Liver (tissue), 9 donors: Measurements from ENCODE around the gene TMEM87B. TPM values are rescaled to one million over a fixed set of nuclear protein-coding genes. Genes with fewer than 3 reads are reported as not detected.

Experiments
- DNase-seq: peaks from one replicate; pipeline ENCODE4 v3.0.0-alpha.2; 2017; ENCODE audit warnings: low spot score
- H3K27ac ChIP-seq, 2 donors: one replicate each; pipeline ENCODE4 v1.7.0; 2013; ENCODE audit warnings: inconsistent platforms in 2 of 2, low read length in 2 of 2, control low read depth in 1 of 2, low read depth in 1 of 2, mild to moderate bottlenecking in 1 of 2
- H3K27me3 ChIP-seq, 4 donors: one replicate each; pipeline versions ENCODE4 v1.6.1 to v1.7.0; 2013; ENCODE audit warnings: low read length in 3 of 4, inconsistent platforms in 1 of 4, mild to moderate bottlenecking in 1 of 4, moderate library complexity in 1 of 4; ENCODE audit not compliant: control insufficient read depth in 4 of 4, insufficient read depth in 4 of 4
- H3K36me3 ChIP-seq, 4 donors: one replicate each; pipeline versions ENCODE4 v1.6.1 to v1.7.0; 2013; ENCODE audit warnings: low read length in 3 of 4, mild to moderate bottlenecking in 3 of 4, low read depth in 1 of 4, moderate library complexity in 1 of 4; ENCODE audit not compliant: control insufficient read depth in 4 of 4, insufficient read depth in 3 of 4
- H3K4me1 ChIP-seq, 4 donors: one replicate each; pipeline versions ENCODE4 v1.6.1 to v1.7.0; 2013; ENCODE audit warnings: low read length in 3 of 4, mild to moderate bottlenecking in 3 of 4, moderate library complexity in 1 of 4; ENCODE audit not compliant: control insufficient read depth in 4 of 4, insufficient read depth in 4 of 4
- H3K4me3 ChIP-seq, 3 donors: one replicate each; pipeline versions ENCODE4 v1.6.1 to v1.7.0; 2013; ENCODE audit warnings: low read length in 3 of 3, control low read depth in 1 of 3, low read depth in 1 of 3, mild to moderate bottlenecking in 1 of 3
- H3K9ac ChIP-seq, 2 donors: one replicate each; pipeline ENCODE4 v1.7.0; 2013; ENCODE audit warnings: low read length in 2 of 2, mild to moderate bottlenecking in 2 of 2, moderate library complexity in 2 of 2, control low read depth in 1 of 2, low read depth in 1 of 2
- H3K9me3 ChIP-seq, 4 donors: one replicate each; pipeline versions ENCODE4 v1.6.1 to v1.7.0; 2013; ENCODE audit warnings: low read length in 3 of 4; ENCODE audit not compliant: control insufficient read depth in 4 of 4
- EGR1 ChIP-seq, 2 donors: IDR thresholded peaks; 2 replicates each; pipeline ENCODE4 v1.6.1; 2016 to 2018; ENCODE audit warnings: antibody characterized with exemption in 2 of 2, low read depth in 2 of 2
- GABPA ChIP-seq, 2 donors: IDR thresholded peaks in 1 of 2; conservative IDR thresholded peaks in 1 of 2; 2 replicates each; pipeline ENCODE4 v1.6.1; 2016; ENCODE audit warnings: antibody characterized with exemption in 2 of 2, mild to moderate bottlenecking in 1 of 2, moderate library complexity in 1 of 2
- HNF4A ChIP-seq, 2 donors: conservative IDR thresholded peaks; 2 replicates each; pipeline ENCODE4 v1.6.1; 2016; ENCODE audit warnings: antibody characterized with exemption in 2 of 2, mild to moderate bottlenecking in 2 of 2
- HNF4G ChIP-seq: IDR thresholded peaks from 2 replicates; pipeline ENCODE4 v1.6.1; 2016; ENCODE audit warnings: antibody characterized with exemption
- NR2F2 ChIP-seq: IDR thresholded peaks from 2 replicates; pipeline ENCODE4 v1.6.1; 2016; ENCODE audit warnings: antibody characterized with exemption
- RAD21 ChIP-seq, 2 donors: IDR thresholded peaks; 2 replicates each; pipeline ENCODE4 v1.6.1; 2016; ENCODE audit warnings: antibody characterized with exemption in 2 of 2, mild to moderate bottlenecking in 2 of 2
- REST ChIP-seq: IDR thresholded peaks from 2 replicates; pipeline ENCODE4 v1.6.1; 2016; ENCODE audit warnings: antibody characterized with exemption, mild to moderate bottlenecking
- SP1 ChIP-seq: IDR thresholded peaks from 2 replicates; pipeline ENCODE4 v1.6.1; 2018; ENCODE audit warnings: antibody characterized with exemption, mild to moderate bottlenecking
- TAF1 ChIP-seq: conservative IDR thresholded peaks from 2 replicates; pipeline ENCODE4 v1.6.1; 2016; ENCODE audit warnings: antibody characterized with exemption, mild to moderate bottlenecking
- YY1 ChIP-seq: IDR thresholded peaks from 2 replicates; pipeline ENCODE4 v1.6.1; 2016; ENCODE audit warnings: antibody characterized with exemption, mild to moderate bottlenecking
- ZBTB33 ChIP-seq: IDR thresholded peaks from 2 replicates; pipeline ENCODE4 v1.6.1; 2016; ENCODE audit warnings: antibody characterized with exemption
- WGBS: extraction: QIAGEN DNeasy Blood & Tissue Kit; methylation state at CpG from one replicate; pipeline ENCODE4 v1.1.7; 2013; 5-methylcytosine and 5-hydroxymethylcytosine counted together
- polyA plus RNA-seq, 2 donors: library from polyadenylated mRNA; stranded (reverse) in 1 of 2; unstranded in 1 of 2; fragments of 200-250 nt in 1 of 2; fragments of >200 nt in 1 of 2; fragmentation: Nextera tagmentation in 1 of 2; extraction: Ambion mirVana in 1 of 2; gene quantifications; one replicate each; pipeline versions ENCODE4 v1.2.1 to v1.2.3, GENCODE V29; 2013 to 2015
- total RNA-seq, 2 donors: library from RNA; depleted of rRNA; stranded (reverse); fragments of >200 nt; gene quantifications; one replicate each; pipeline ENCODE4 v1.2.3, GENCODE V29; 2014
- TF ChIP-seq, protein P1 (sequence below): IDR thresholded peaks from 2 replicates; pipeline ENCODE4 v1.6.1; 2016; ENCODE audit warnings: antibody characterized with exemption
- donor health status: healthy.
- donor health status: healthy.
- donor health status: healthy.
- donor health status: healthy.
- donor health status: healthy.

TMEM87B gene
- total and polyA plus RNA-seq, 4 donors, result 3.6 to 10.1 (median 6.0) TPM

- peaks cover 11 to 27% (median 16%) of the 10 kb centered on the region in 4 donors for H3K36me3 ChIP-seq
- DNase-seq, result no peak
- no peak overlapping the region for H3K4me3 ChIP-seq
- H3K27me3 ChIP-seq, result no peaks in the 10 kb centered on the region
- H3K27ac ChIP-seq, result no peak overlapping the region
- TF ChIP-seq TAF1, result no peak
- no peak for TF ChIP-seq ZBTB33
- TF ChIP-seq, protein P1, sequence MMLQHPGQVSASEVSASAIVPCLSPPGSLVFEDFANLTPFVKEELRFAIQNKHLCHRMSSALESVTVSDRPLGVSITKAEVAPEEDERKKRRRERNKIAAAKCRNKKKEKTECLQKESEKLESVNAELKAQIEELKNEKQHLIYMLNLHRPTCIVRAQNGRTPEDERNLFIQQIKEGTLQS, result no peak
- TF ChIP-seq HNF4G, result no peak
- TF ChIP-seq YY1, result no peak
- TF ChIP-seq NR2F2, result no peak
- TF ChIP-seq GABPA (IDR thresholded peaks at IDR 0.05 in 1 of 2, conservative IDR thresholded peaks at IDR 0.05 in 1 of 2), result no peak
- TF ChIP-seq REST, result no peak
- no peak overlapping the region for H3K9ac ChIP-seq
- H3K4me1 ChIP-seq, result peaks cover 0 to 2% (median 0%) of the 10 kb centered on the region in 4 donors
- 90% methylated on average over 5 of the region's 5 CpGs for WGBS
- no peaks in the 10 kb centered on the region for H3K9me3 ChIP-seq
Measured at GRCh38 chr2:112089375-112089774, 34.3 kb downstream of the TMEM87B start.

DNA sequence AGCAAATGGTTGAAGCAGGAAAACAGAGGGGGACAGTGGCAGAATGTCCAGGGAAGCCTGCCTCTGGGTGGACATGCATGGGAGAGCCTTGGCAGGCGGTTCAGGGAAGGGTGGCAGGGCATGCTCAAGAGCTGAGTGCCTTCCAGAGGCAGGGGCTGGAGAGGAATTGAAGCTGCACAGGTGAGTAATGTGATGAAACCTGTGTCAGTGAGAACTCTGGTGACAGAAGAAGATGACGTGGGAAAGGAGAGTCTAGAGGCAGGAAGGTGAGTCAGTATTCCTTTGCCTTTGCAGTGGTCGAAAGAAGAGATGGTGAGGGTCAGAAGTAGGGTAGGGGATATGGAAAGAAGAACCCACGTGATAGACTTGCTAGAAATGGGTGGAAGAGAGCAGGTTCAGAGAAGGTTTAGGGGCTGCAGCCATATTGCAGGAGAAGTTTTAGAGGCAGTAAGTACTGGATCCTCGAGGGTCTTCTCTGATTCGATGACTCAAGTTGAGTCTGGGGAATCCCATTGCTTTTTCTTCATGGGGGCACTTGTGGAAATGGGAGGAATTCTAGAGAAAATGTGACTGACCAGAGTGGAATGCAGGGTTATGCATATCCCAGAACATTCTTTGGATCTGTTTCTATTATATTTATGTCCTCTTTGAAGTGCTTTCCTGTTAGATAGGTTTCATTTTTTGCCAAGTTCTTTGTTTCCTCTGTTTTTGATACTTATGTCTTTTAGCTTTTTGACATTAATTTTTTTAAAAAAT, 37.4 kb downstream of the TMEM87B start:
- no peak for DNase-seq
- no peak overlapping the region for H3K27ac ChIP-seq
- H3K9ac ChIP-seq, result no peak overlapping the region
- H3K27me3 ChIP-seq, result no peaks in the 10 kb centered on the region
- TF ChIP-seq RAD21 (IDR thresholded peaks at IDR 0.05) (no peak), HNF4A (conservative IDR thresholded peaks at IDR 0.05) (no peak), SP1 (no peak), EGR1 (IDR thresholded peaks at IDR 0.05; ENCODE audit: low read depth in 2 of 2) (no peak)
- H3K4me3 ChIP-seq, result no peak overlapping the region
- H3K36me3 ChIP-seq, result peaks cover 9 to 23% (median 18%) of the 10 kb centered on the region in 4 donors
- H3K9me3 ChIP-seq, result no peaks in the 10 kb centered on the region
- 96% methylated on average over 6 of the region's 6 CpGs for whole genome bisulfite sequencing
- H3K4me1 ChIP-seq, result peaks cover 0 to 2% (median 0%) of the 10 kb centered on the region in 4 donors
